ENCODE measurements around the gene DHRSX. TPM values are rescaled to one million over a fixed set of nuclear protein-coding genes. Genes with fewer than 3 reads are reported as not detected.
A peak's percentile ranks its signal among the peaks of the same experiment; 100 is the strongest.

DHRSX gene
- total and polyA plus RNA-seq, 9 of the 15 experiments (the other 6 are each of a cell fraction or from before 2014, with no cell fraction given) = 0.59 to 11.0 (median 6.2) TPM

- TF ChIP-seq ZNF318 (IDR thresholded peaks at IDR 0.05; ENCODE audit: borderline replicate concordance in 1 of 2, low read depth in 1 of 2) = no peak
- TF ChIP-seq CREB3 (tag; conservative IDR thresholded peaks at IDR 0.05; ENCODE audit: low read depth) = no peak
- TF ChIP-seq TAL1 (IDR thresholded peaks at IDR 0.05) = peak; percentile 62; the same call in 1 of the 2 replicates
- TF ChIP-seq BRD4 (IDR thresholded peaks at IDR 0.05) = no peak
- TF ChIP-seq ZSCAN29 (IDR thresholded peaks at IDR 0.05) = no peak
- no peak for TF ChIP-seq MCM3 (IDR thresholded peaks at IDR 0.05)
- no peak for TF ChIP-seq JUNB (CRISPR knock-in tag; conservative IDR thresholded peaks at IDR 0.05)
- TF ChIP-seq VEZF1 (CRISPR knock-in tag; IDR thresholded peaks at IDR 0.05) = no peak
- TF ChIP-seq POLR2H (tag; IDR thresholded peaks at IDR 0.05; ENCODE audit: low read depth) = no peak
- no peak for TF ChIP-seq ZNF232 (CRISPR knock-in tag; IDR thresholded peaks at IDR 0.05)
- no peak for TF ChIP-seq ETV5 (CRISPR knock-in tag; IDR thresholded peaks at IDR 0.05; ENCODE audit: low read depth)
- TF ChIP-seq FOXA1 (IDR thresholded peaks at IDR 0.05; ENCODE audit: borderline replicate concordance) = no peak
- TF ChIP-seq ZNF830 (CRISPR knock-in tag; IDR thresholded peaks at IDR 0.05) = no peak
- no peak for TF ChIP-seq FOXA3 (CRISPR knock-in tag; conservative IDR thresholded peaks at IDR 0.05 in 1 of 2, IDR thresholded peaks at IDR 0.05 in 1 of 2)
- TF ChIP-seq TCF3 (CRISPR knock-in tag; IDR thresholded peaks at IDR 0.05) = peak; percentile 53
- TF ChIP-seq KDM2B (CRISPR knock-in tag; IDR thresholded peaks at IDR 0.05) = no peak
- TF ChIP-seq PHTF2 (CRISPR knock-in tag; IDR thresholded peaks at IDR 0.05) = no peak
- TF ChIP-seq TSC22D4 (tag; IDR thresholded peaks at IDR 0.05) = no peak
- no peak for TF ChIP-seq PTTG1 (tag; IDR thresholded peaks at IDR 0.05; ENCODE audit: low read depth)
Measured at GRCh38 chrX:2187352-2188115, 313.2 kb downstream of the DHRSX start (continued).
